Thoracic aorta (tissue), 2 donors: ENCODE data around the gene CREG2. TPM values are rescaled to one million over a fixed set of nuclear protein-coding genes. Genes with fewer than 3 reads are reported as not detected.

Experiments used
- ATAC-seq: fragments of 150-250 bp; one replicate; pipeline ENCODE4 v1.8.0; 2017; ENCODE audit warnings: low read depth; ENCODE audit not compliant: insufficient number of reproducible peaks, low FRiP score
- DNase-seq: peaks from one replicate; pipeline ENCODE4 v3.0.0-alpha.2; 2020; ENCODE audit warnings: low spot score
- H3K27ac ChIP-seq, 2 donors: fragments of 200-600 bp; sonication (generic); 1 replicate in 1 of 2; 2 replicates in 1 of 2; pipeline ENCODE4 v1.5.1; 2016; ENCODE audit warnings: mild to moderate bottlenecking in 2 of 2, moderate library complexity in 2 of 2
- H3K27me3 ChIP-seq: fragments of 200-600 bp; sonication (generic); replicated peaks from 2 replicates; pipeline ENCODE4 v1.6.0; 2016; ENCODE audit warnings: mild to moderate bottlenecking; ENCODE audit not compliant: insufficient read depth
- H3K36me3 ChIP-seq: fragments of 200-600 bp; sonication (generic); one replicate; pipeline ENCODE4 v1.5.1; 2016
- H3K4me1 ChIP-seq, 2 donors: fragments of 200-600 bp; sonication (generic); 1 replicate in 1 of 2; 2 replicates in 1 of 2; pipeline versions ENCODE4 v1.5.1 to v1.6.0; 2016; ENCODE audit warnings: low read depth in 2 of 2, mild to moderate bottlenecking in 1 of 2; ENCODE audit not compliant: control insufficient read depth in 1 of 2
- H3K4me3 ChIP-seq: fragments of 200-600 bp; sonication (generic); 2 replicates; pipeline ENCODE4 v1.5.1; 2016; ENCODE audit warnings: mild to moderate bottlenecking
- H3K9me3 ChIP-seq: fragments of 200-600 bp; sonication (generic); 2 replicates; pipeline ENCODE4 v1.5.1; 2016
- CTCF ChIP-seq: fragments of 200-600 bp; sonication (generic); IDR thresholded peaks from one replicate; pipeline ENCODE4 v1.5.1; 2019; ENCODE audit warnings: antibody characterized with exemption
- total RNA-seq, 2 donors: library from RNA; depleted of rRNA; stranded (reverse); fragments of >200 nt; gene quantifications; one replicate each; pipeline versions ENCODE4 v1.1.0 to v1.2.3, GENCODE V29; 2016

Gene CREG2
- total RNA-seq, 2 donors from 2014 or later: not detected

GRCh38 chr2:101409699-101410098 lies 22.4 kb upstream of the CREG2 start:
- DNase-seq (no peak), ATAC-seq (no peak)
- Histone ChIP-seq H3K4me1 (no peaks in the 10 kb centered on the region), H3K27me3 (no peaks in the 10 kb centered on the region), H3K36me3 (no peaks in the 10 kb centered on the region), H3K27ac (no peak overlapping the region), H3K4me3 (no peak overlapping the region), H3K9me3 (no peaks in the 10 kb centered on the region)
- TF ChIP-seq CTCF: no peak

- H3K4me3 ChIP-seq: no peak overlapping the region
- DNase-seq (no peak), ATAC-seq (no peak)
- H3K4me1 ChIP-seq: no peaks in the 10 kb centered on the region
- TF ChIP-seq CTCF: no peak
- H3K27ac ChIP-seq: no peak overlapping the region
- no peaks in the 10 kb centered on the region for H3K9me3 ChIP-seq
- no peaks in the 10 kb centered on the region for H3K27me3 ChIP-seq
- H3K36me3 ChIP-seq: no peaks in the 10 kb centered on the region
Measured at GRCh38 chr2:101408925-101409324, 21.6 kb upstream of the CREG2 start.

DNA sequence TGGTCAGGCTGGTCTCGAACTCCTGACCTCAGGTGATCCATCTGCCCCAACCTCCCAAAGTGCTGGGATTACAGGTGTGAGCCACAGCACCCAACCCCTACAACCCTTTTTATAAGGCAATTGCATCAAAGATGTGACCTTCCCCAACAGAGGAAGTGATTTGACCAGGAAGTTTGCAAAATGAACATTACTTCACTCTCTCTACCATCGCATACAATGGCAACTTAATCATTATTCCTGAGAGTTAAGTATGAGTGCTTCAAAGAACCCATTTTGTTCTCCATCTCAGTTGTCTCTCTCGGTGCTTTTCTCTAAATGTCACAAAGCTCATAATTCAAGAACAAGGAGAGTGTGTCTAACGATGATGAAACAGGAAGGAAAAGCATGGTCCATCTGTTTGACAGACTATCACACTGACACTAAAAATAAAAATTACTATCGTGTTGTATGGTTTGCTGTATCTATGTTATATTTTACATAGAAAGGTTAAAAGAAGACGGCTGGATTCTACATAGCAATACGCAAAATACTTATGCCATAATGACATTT lies 18.1 kb upstream of the CREG2 start:
- Histone ChIP-seq H3K4me3 (no peak overlapping the region), H3K36me3 (no peaks in the 10 kb centered on the region), H3K27me3 (no peaks in the 10 kb centered on the region), H3K27ac (no peak overlapping the region), H3K4me1 (no peaks in the 10 kb centered on the region), H3K9me3 (no peaks in the 10 kb centered on the region)
- ATAC-seq (no peak), DNase-seq (no peak)
- no peak for TF ChIP-seq CTCF

DNA sequence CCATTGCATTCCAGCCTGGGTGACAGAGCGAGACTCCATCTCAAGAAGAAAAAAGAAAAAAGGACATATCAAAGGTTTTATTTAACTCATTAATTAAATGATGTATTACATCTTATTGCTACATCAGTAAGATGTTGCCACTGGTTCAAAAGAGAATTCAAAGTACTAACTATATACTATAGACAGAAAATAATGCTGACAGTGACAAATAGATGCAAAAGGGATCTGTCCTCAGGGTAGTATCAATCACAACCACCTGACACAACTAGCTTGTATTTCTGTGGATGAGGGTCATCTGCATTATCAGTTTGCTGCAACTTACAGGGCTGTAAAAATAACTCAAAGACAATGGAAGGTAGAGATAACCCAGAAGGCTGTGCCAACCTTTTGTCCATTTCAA lies 16.4 kb upstream of the CREG2 start:
- no peaks in the 10 kb centered on the region for H3K9me3 ChIP-seq
- TF ChIP-seq CTCF: no peak
- DNase-seq (no peak), ATAC-seq (no peak)
- no peak overlapping the region for H3K4me3 ChIP-seq
- no peaks in the 10 kb centered on the region for H3K4me1 ChIP-seq
- H3K27ac ChIP-seq: no peak overlapping the region
- H3K27me3 ChIP-seq: no peaks in the 10 kb centered on the region
- H3K36me3 ChIP-seq: no peaks in the 10 kb centered on the region

DNA sequence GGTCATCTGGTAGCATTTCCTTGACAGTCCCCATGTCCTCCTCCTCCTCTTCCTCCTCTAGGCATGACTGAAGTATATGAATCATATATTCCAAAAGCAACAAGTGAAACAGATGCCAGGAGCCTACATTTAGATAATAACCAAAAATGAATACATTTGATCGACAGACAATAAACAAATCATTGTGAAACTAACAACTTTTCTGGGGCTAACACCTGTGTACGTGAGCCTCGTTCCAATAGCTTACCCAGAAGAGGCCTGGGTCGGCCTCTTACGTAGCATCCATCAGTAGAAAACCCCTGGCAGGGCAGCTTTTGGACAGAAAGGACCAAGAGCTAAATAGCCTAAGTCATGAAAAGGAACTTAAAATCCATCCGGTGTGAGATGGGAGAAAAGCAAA lies 15.3 kb upstream of the CREG2 start:
- no peak for TF ChIP-seq CTCF
- no peaks in the 10 kb centered on the region for H3K4me1 ChIP-seq
- no peak overlapping the region for H3K27ac ChIP-seq
- H3K36me3 ChIP-seq: no peaks in the 10 kb centered on the region
- H3K27me3 ChIP-seq: no peaks in the 10 kb centered on the region
- DNase-seq: no peak
- no peaks in the 10 kb centered on the region for H3K9me3 ChIP-seq
- no peak for ATAC-seq
- H3K4me3 ChIP-seq: no peak overlapping the region
